GM19239 (cell line): ENCODE measurements around the gene PKDCC.
A peak's percentile ranks its signal among the peaks of the same experiment; 100 is the strongest.

Source experiments
- DNase-seq: peaks from one replicate; pipeline ENCODE4 v3.0.0; 2011; ENCODE audit warnings: low spot score; ENCODE audit not compliant: insufficient read length
- FAIRE-seq: peaks from 2 replicates; lab custom pipeline; 2011; peaks lifted over from hg19 to GRCh38; lab: Jason Lieb, UNC

Gene PKDCC

GRCh38 chr2:42102024-42102590 lies 54.3 kb downstream of the PKDCC start:
- peak; percentile 62 for DNase-seq
- peak; percentile 95 for FAIRE-seq

- DNase-seq (no peak), FAIRE-seq (peak; percentile 45)
Observed at GRCh38 chr2:42102591-42103450, 55.0 kb downstream of the PKDCC start.

- DNase-seq (no peak), FAIRE-seq (peak; percentile 14)
Observed at GRCh38 chr2:42103829-42104228, 56.0 kb downstream of the PKDCC start.

- DNase-seq (no peak), FAIRE-seq (no peak)
Observed at GRCh38 chr2:42104621-42105020, 56.8 kb downstream of the PKDCC start.

- FAIRE-seq (peak; percentile 94), DNase-seq (no peak)
Observed at GRCh38 chr2:42105330-42106256, 57.8 kb downstream of the PKDCC start.

GRCh38 chr2:42106257-42106816 lies 58.5 kb downstream of the PKDCC start:
- no peak for DNase-seq
- no peak for FAIRE-seq

- DNase-seq, result no peak
- FAIRE-seq, result no peak
Observed at GRCh38 chr2:42107249-42108042, 59.6 kb downstream of the PKDCC start.
